Osteoblast (primary cell): ENCODE measurements around the gene ZFPL1. TPM values are rescaled to one million over a fixed set of nuclear protein-coding genes. Genes with fewer than 3 reads are reported as not detected.
A peak's percentile ranks its signal among the peaks of the same experiment; 100 is the strongest.

ENCODE experiments used
- DNase-seq: peaks from one replicate; pipeline ENCODE4 v3.0.0; 2011; ENCODE audit warnings: low spot score, mixed read lengths; ENCODE audit not compliant: insufficient read length; ENCODE audit errors: missing footprints
- H2AFZ ChIP-seq: 2 replicates; pipeline ENCODE4 v1.6.0; 2011; ENCODE audit warnings: mild to moderate bottlenecking, low read length
- H3K27ac ChIP-seq: 2 replicates; pipeline ENCODE4 v1.5.1; 2011; ENCODE audit warnings: mild to moderate bottlenecking, low read depth, low read length, moderate library complexity
- H3K27me3 ChIP-seq: 2 replicates; pipeline ENCODE4 v1.6.0; 2012; ENCODE audit warnings: mild to moderate bottlenecking, control low read depth, inconsistent platforms, low read length, moderate library complexity; ENCODE audit not compliant: insufficient read depth
- H3K36me3 ChIP-seq: 2 replicates; pipeline ENCODE4 v1.5.1; 2011; ENCODE audit warnings: mild to moderate bottlenecking, low read length, control low read depth, moderate library complexity; ENCODE audit not compliant: insufficient read depth
- H3K4me1 ChIP-seq: 2 replicates; pipeline ENCODE4 v1.5.1; 2011; ENCODE audit warnings: mild to moderate bottlenecking, low read length, control low read depth, moderate library complexity; ENCODE audit not compliant: insufficient read depth
- H3K4me2 ChIP-seq: 2 replicates; pipeline ENCODE4 v1.6.0; 2011; ENCODE audit warnings: mild to moderate bottlenecking, low read length; ENCODE audit not compliant: insufficient read depth
- H3K4me3 ChIP-seq: fragments of 200-600 bp; sonication (generic); 3 replicates; pipeline ENCODE4 v1.5.1; 2012; ENCODE audit warnings: mild to moderate bottlenecking, low read length, inconsistent platforms; ENCODE audit not compliant: insufficient read depth
- H3K79me2 ChIP-seq: 2 replicates; pipeline ENCODE4 v1.6.0; 2012; ENCODE audit warnings: mild to moderate bottlenecking, low read length, control low read depth, inconsistent platforms; ENCODE audit not compliant: insufficient read depth
- H3K9me3 ChIP-seq: 2 replicates; pipeline ENCODE4 v1.5.1; 2011; ENCODE audit warnings: low read depth, low read length, control low read depth
- H4K20me1 ChIP-seq: 2 replicates; pipeline ENCODE4 v1.6.0; 2012; ENCODE audit warnings: mild to moderate bottlenecking, low read length, control low read depth; ENCODE audit not compliant: insufficient read depth
- CTCF ChIP-seq: IDR thresholded peaks from 2 replicates; pipeline ENCODE4 v1.5.1; 2011; ENCODE audit warnings: mild to moderate bottlenecking, low read depth, low read length, moderate library complexity; ENCODE audit errors: extremely low read depth
- total RNA-seq: library from RNA; depleted of rRNA; stranded (reverse); fragments of >200 nt; gene quantifications from 2 replicates; pipeline ENCODE4 v1.2.3, GENCODE V29; 2012

Gene ZFPL1
- total RNA-seq, 1 donor, result 39.4 TPM

- H3K27me3 ChIP-seq, result no peaks in the 10 kb centered on the region
- peaks cover 10% of the 10 kb centered on the region for H3K4me1 ChIP-seq
- peaks cover 51% of the 10 kb centered on the region for H3K79me2 ChIP-seq
- peak; percentile 58 for DNase-seq
- H3K36me3 ChIP-seq, result peaks cover 12% of the 10 kb centered on the region
- no peaks in the 10 kb centered on the region for H4K20me1 ChIP-seq
- no peak overlapping the region for H3K4me2 ChIP-seq
- no peaks in the 10 kb centered on the region for H3K9me3 ChIP-seq
- H2AFZ ChIP-seq, result peak overlapping the region; percentile 56
- no peak for TF ChIP-seq CTCF
- no peak overlapping the region for H3K27ac ChIP-seq
- no peak overlapping the region for H3K4me3 ChIP-seq
These were observed 5.2 kb upstream of the ZFPL1 start for GRCh38 chr11:65078786-65079342.

GRCh38 chr11:65083134-65083833, 738 bp upstream of the ZFPL1 start:
- H3K4me3 ChIP-seq, result peak overlapping the region; percentile 97
- no peaks in the 10 kb centered on the region for H3K9me3 ChIP-seq
- H4K20me1 ChIP-seq, result no peaks in the 10 kb centered on the region
- H3K4me2 ChIP-seq, result peak overlapping the region; percentile 88
- no peaks in the 10 kb centered on the region for H3K27me3 ChIP-seq
- peaks cover 22% of the 10 kb centered on the region for H3K4me1 ChIP-seq
- H3K36me3 ChIP-seq, result peaks cover 43% of the 10 kb centered on the region
- H3K79me2 ChIP-seq, result peaks cover 64% of the 10 kb centered on the region
- peak overlapping the region; percentile 91 for H3K27ac ChIP-seq
- TF ChIP-seq CTCF, result no peak
- H2AFZ ChIP-seq, result peak overlapping the region; percentile 95
- DNase-seq, result peak; percentile 15

GRCh38 chr11:65084598-65085375, 765 bp downstream of the ZFPL1 start:
- H2AFZ ChIP-seq, result peak overlapping the region; percentile 92
- H3K27me3 ChIP-seq, result no peaks in the 10 kb centered on the region
- H3K27ac ChIP-seq, result peak overlapping the region; percentile 91
- peaks cover 53% of the 10 kb centered on the region for H3K79me2 ChIP-seq
- peaks cover 22% of the 10 kb centered on the region for H3K4me1 ChIP-seq
- H4K20me1 ChIP-seq, result no peaks in the 10 kb centered on the region
- H3K9me3 ChIP-seq, result no peaks in the 10 kb centered on the region
- H3K36me3 ChIP-seq, result peaks cover 46% of the 10 kb centered on the region
- no peak for TF ChIP-seq CTCF
- H3K4me3 ChIP-seq, result peak overlapping the region; percentile 97
- peak; percentile 69 for DNase-seq
- H3K4me2 ChIP-seq, result peak overlapping the region; percentile 99

GRCh38 chr11:65085446-65085845, 1.4 kb downstream of the ZFPL1 start:
- Histone ChIP-seq H4K20me1 (no peaks in the 10 kb centered on the region), H3K27me3 (no peaks in the 10 kb centered on the region), H2AFZ (no peak overlapping the region), H3K79me2 (peaks cover 49% of the 10 kb centered on the region), H3K27ac (peak overlapping the region; percentile 91), H3K36me3 (peaks cover 45% of the 10 kb centered on the region), H3K4me1 (peaks cover 22% of the 10 kb centered on the region), H3K4me2 (peak overlapping the region; percentile 99), H3K4me3 (peak overlapping the region; percentile 97), H3K9me3 (no peaks in the 10 kb centered on the region)
- TF ChIP-seq CTCF, result no peak
- DNase-seq, result no peak
